Neural crest cell (in vitro differentiated cells): Measurements from ENCODE around the gene BID. TPM values are rescaled to one million over a fixed set of nuclear protein-coding genes. Genes with fewer than 3 reads are reported as not detected.

Experiments
- DNase-seq: peaks from one replicate; pipeline ENCODE4 v3.0.0; 2021; ENCODE audit warnings: low read depth, mixed read lengths, low spot score
- H3K27ac Mint-ChIP-seq: one replicate; pipeline ENCODE4 v1.8.0; 2021; ENCODE audit warnings: mild to moderate bottlenecking, mixed read lengths; ENCODE audit not compliant: unreplicated experiment
- H3K27me3 Mint-ChIP-seq: 2 replicates; pipeline ENCODE4 v1.8.0; 2021; ENCODE audit warnings: low read depth, mild to moderate bottlenecking, mixed read lengths
- H3K36me3 Mint-ChIP-seq: 2 replicates; pipeline ENCODE4 v1.8.0; 2021; ENCODE audit warnings: low read depth, mild to moderate bottlenecking, mixed read lengths
- H3K4me1 Mint-ChIP-seq: 2 replicates; pipeline ENCODE4 v1.8.0; 2021; ENCODE audit warnings: mixed read lengths
- H3K4me3 Mint-ChIP-seq: one replicate; pipeline ENCODE4 v1.8.0; 2021; ENCODE audit warnings: mild to moderate bottlenecking, mixed read lengths
- H3K9me3 Mint-ChIP-seq: 2 replicates; pipeline ENCODE4 v1.8.0; 2021; ENCODE audit warnings: mixed read lengths
- CTCF ChIP-seq: fragments of 200-600 bp; sonication (generic); conservative IDR thresholded peaks from 2 replicates; pipeline ENCODE4 v1.5.0; 2021; ENCODE audit warnings: antibody characterized with exemption, mild to moderate bottlenecking
- total RNA-seq: library from RNA; stranded (reverse); gene quantifications from 2 replicates; pipeline ENCODE4 v1.2.1, GENCODE V29; 2021

BID gene
- total RNA-seq, 1 donor from 2014 or later: 26.5 TPM

- Mint-ChIP-seq H3K36me3 (no peaks in the 10 kb centered on the region), H3K27me3 (no peaks in the 10 kb centered on the region), H3K4me1 (peaks cover 20% of the 10 kb centered on the region), H3K27ac (no peak overlapping the region), H3K9me3 (no peaks in the 10 kb centered on the region), H3K4me3 (no peak overlapping the region)
- no peak for DNase-seq
- peak; percentile 59 for TF ChIP-seq CTCF
These were observed 11.2 kb upstream of the BID start for GRCh38 chr22:17785185-17786184.

GRCh38 chr22:17784776-17785175, 10.5 kb upstream of the BID start:
- Mint-ChIP-seq H3K4me3 (no peak overlapping the region), H3K9me3 (no peaks in the 10 kb centered on the region), H3K36me3 (no peaks in the 10 kb centered on the region), H3K27me3 (no peaks in the 10 kb centered on the region), H3K27ac (no peak overlapping the region), H3K4me1 (peaks cover 26% of the 10 kb centered on the region)
- DNase-seq: no peak
- no peak for TF ChIP-seq CTCF

- H3K9me3 Mint-ChIP-seq: no peaks in the 10 kb centered on the region
- no peaks in the 10 kb centered on the region for H3K27me3 Mint-ChIP-seq
- H3K4me3 Mint-ChIP-seq: peak overlapping the region; percentile 34
- no peak for TF ChIP-seq CTCF
- no peak for DNase-seq
- H3K4me1 Mint-ChIP-seq: peaks cover 33% of the 10 kb centered on the region
- no peaks in the 10 kb centered on the region for H3K36me3 Mint-ChIP-seq
- no peak overlapping the region for H3K27ac Mint-ChIP-seq
These were observed 9.7 kb upstream of the BID start for GRCh38 chr22:17783773-17784480.

GRCh38 chr22:17783312-17783711, 9.0 kb upstream of the BID start:
- DNase-seq: no peak
- no peaks in the 10 kb centered on the region for H3K9me3 Mint-ChIP-seq
- H3K4me3 Mint-ChIP-seq: peak overlapping the region; percentile 34
- no peaks in the 10 kb centered on the region for H3K27me3 Mint-ChIP-seq
- no peaks in the 10 kb centered on the region for H3K36me3 Mint-ChIP-seq
- no peak for TF ChIP-seq CTCF
- no peak overlapping the region for H3K27ac Mint-ChIP-seq
- H3K4me1 Mint-ChIP-seq: peaks cover 34% of the 10 kb centered on the region

GRCh38 chr22:17782621-17783020, 8.4 kb upstream of the BID start:
- Mint-ChIP-seq H3K36me3 (no peaks in the 10 kb centered on the region), H3K9me3 (no peaks in the 10 kb centered on the region), H3K27me3 (no peaks in the 10 kb centered on the region), H3K4me1 (peaks cover 37% of the 10 kb centered on the region), H3K27ac (no peak overlapping the region), H3K4me3 (peak overlapping the region; percentile 34)
- no peak for DNase-seq
- TF ChIP-seq CTCF: no peak
